Measurements from ENCODE around the gene MACROD1. TPM values are rescaled to one million over a fixed set of nuclear protein-coding genes. Genes with fewer than 3 reads are reported as not detected.

Gene MACROD1
- total and polyA plus RNA-seq, 9 of the 15 experiments (the other 6 are each of a cell fraction or from before 2014, with no cell fraction given) = 1.1 to 60.0 (median 26.4) TPM

GRCh38 chr11:64204464-64204989, 38.6 kb upstream of the MACROD1 start (continued):
- TF ChIP-seq ZBTB43 (CRISPR knock-in tag; IDR thresholded peaks at IDR 0.05) = no peak
- no peak for TF ChIP-seq CBX5 (IDR thresholded peaks at IDR 0.05; ENCODE audit: borderline replicate concordance, low read depth)
- TF ChIP-seq ZNF280B (CRISPR knock-in tag; IDR thresholded peaks at IDR 0.05) = no peak
- TF ChIP-seq TCF15 (CRISPR knock-in tag; IDR thresholded peaks at IDR 0.05) = no peak
- peak; percentile 22 for TF ChIP-seq ZFP36 (IDR thresholded peaks at IDR 0.05; ENCODE audit: low read depth, low read length, partially characterized antibody)
- no peak for TF ChIP-seq EGR1 (conservative IDR thresholded peaks at IDR 0.05)
- TF ChIP-seq KDM1A (IDR thresholded peaks at IDR 0.05) = no peak; a peak in 1 of 4 replicates
- TF ChIP-seq REST (IDR thresholded peaks at IDR 0.05; ENCODE audit: borderline replicate concordance) = peak; percentile 86
- TF ChIP-seq REST (CRISPR knock-in tag; IDR thresholded peaks at IDR 0.05; ENCODE audit: low read depth) = no peak
- no peak for TF ChIP-seq RBBP5 (IDR thresholded peaks at IDR 0.05; ENCODE audit: borderline replicate concordance, insufficient read depth, low read length, poor library complexity, severe bottlenecking)
- TF ChIP-seq ZBTB8A (IDR thresholded peaks at IDR 0.05; ENCODE audit: partially characterized antibody) = no peak
- TF ChIP-seq UBTF (IDR thresholded peaks at IDR 0.05; ENCODE audit: borderline replicate concordance in 1 of 2, low read depth in 2 of 2, low read length in 2 of 2) = no peak
- no peak for TF ChIP-seq CBFA2T2 (conservative IDR thresholded peaks at IDR 0.05)
- TF ChIP-seq KAT8 (IDR thresholded peaks at IDR 0.05; ENCODE audit: low read depth) = no peak
- peak; percentile 36; the same call in 1 of the 2 replicates for TF ChIP-seq HCFC1 (IDR thresholded peaks at IDR 0.05; ENCODE audit: low read depth, low read length)
